ENCODE results near the gene KLHL12. TPM values are rescaled to one million over a fixed set of nuclear protein-coding genes. Genes with fewer than 3 reads are reported as not detected.
A peak's percentile ranks its signal among the peaks of the same experiment; 100 is the strongest.

The KLHL12 gene
- total and polyA plus RNA-seq, 2 of the 8 experiments (the other 6 are each of a cell fraction or from before 2014, with no cell fraction given): 27.2 to 33.3 TPM

DNA sequence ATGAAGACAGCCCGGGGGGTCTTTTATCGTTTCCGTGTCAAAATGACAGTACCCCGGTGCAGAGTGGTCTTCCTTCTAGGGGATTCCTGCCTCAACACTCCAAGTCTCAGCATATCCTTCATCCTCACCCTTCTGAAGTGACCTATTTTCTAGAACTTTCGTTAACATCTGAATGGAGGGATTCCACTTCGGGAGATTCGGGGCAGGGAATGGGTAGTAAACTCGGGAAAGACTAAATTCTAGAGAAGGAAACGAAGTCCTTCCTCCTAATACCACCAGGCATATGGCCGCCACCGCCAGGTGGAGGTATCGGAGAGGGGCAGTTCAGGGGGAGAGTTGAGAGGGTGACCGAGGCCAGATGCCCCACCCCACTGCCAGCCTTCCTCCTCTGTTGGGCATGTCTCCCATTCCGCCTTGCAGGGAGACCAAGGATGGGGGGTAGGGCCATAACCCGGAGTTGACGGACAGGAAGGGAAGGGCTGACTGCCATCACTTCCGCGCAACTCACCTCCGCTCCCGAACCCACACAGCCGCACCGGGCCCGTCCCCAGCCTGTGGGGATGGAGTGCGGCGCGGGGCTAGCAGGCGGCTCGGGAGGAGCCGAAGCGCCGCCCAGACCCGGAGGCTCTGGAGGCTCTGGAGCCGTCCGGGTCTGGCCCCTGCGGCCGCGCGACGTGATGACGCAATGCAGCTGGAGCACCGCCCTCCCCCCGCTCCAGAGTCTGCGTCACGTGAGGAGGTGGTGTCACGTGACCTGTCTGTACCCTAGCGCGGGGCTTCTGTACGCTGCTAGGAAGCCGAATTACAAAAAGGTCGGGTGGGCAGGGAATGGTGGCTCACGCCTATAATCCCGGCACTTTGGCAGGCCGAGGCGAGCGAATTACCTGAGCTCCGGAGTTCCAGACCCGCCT, at the start of gene KLHL12 (continued):
- TF ChIP-seq HDAC2 (IDR thresholded peaks at IDR 0.05; ENCODE audit: borderline replicate concordance in 1 of 2, low read depth in 2 of 2, low read length in 2 of 2) (peak in 1 of 2 experiments; percentile 65; a peak in 1 of 4 replicates), KDM1A (IDR thresholded peaks at IDR 0.05; ENCODE audit: borderline replicate concordance, low read length) (peak; percentile 72; the same call in 1 of the 2 replicates), GTF2F1 (IDR thresholded peaks at IDR 0.05; ENCODE audit: borderline replicate concordance, low read depth, low read length) (peak; percentile 95), JUN (IDR thresholded peaks at IDR 0.05; ENCODE audit: low read depth, low read length) (peak; percentile 29; the same call in 1 of the 2 replicates), CREB1 (IDR thresholded peaks at IDR 0.05) (peak; percentile 98), SIRT6 (IDR thresholded peaks at IDR 0.05; ENCODE audit: low read length) (no peak), SP1 (IDR thresholded peaks at IDR 0.05; ENCODE audit: low read depth, low read length) (peak; percentile 48; the same call in 1 of the 2 replicates), SP4 (IDR thresholded peaks at IDR 0.05; ENCODE audit: low read length) (peak; percentile 99), EZH2 (IDR thresholded peaks at IDR 0.05; ENCODE audit: low read depth, low read length, severe bottlenecking) (no peak), RAD21 (IDR thresholded peaks at IDR 0.05 in 1 of 2, conservative IDR thresholded peaks at IDR 0.05 in 1 of 2; ENCODE audit: low read depth in 2 of 2, low read length in 2 of 2) (peak; percentile 41 to 52), CTBP2 (IDR thresholded peaks at IDR 0.05; ENCODE audit: borderline replicate concordance, insufficient read depth, insufficient read length, low read length) (peak; percentile 64), CBX5 (IDR thresholded peaks at IDR 0.05; ENCODE audit: low read depth, low read length) (no peak), ASH2L (IDR thresholded peaks at IDR 0.05; ENCODE audit: low read length) (peak; percentile 98), BACH1 (IDR thresholded peaks at IDR 0.05; ENCODE audit: low read length) (no peak), NANOG (IDR thresholded peaks at IDR 0.05; ENCODE audit: insufficient read depth, low read depth, low read length, poor library complexity, severe bottlenecking) (peak; percentile 21)
- TF ChIP-seq, protein P1, sequence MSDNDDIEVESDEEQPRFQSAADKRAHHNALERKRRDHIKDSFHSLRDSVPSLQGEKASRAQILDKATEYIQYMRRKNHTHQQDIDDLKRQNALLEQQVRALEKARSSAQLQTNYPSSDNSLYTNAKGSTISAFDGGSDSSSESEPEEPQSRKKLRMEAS (IDR thresholded peaks at IDR 0.05): peak; percentile 81
- TF ChIP-seq, protein P2, sequence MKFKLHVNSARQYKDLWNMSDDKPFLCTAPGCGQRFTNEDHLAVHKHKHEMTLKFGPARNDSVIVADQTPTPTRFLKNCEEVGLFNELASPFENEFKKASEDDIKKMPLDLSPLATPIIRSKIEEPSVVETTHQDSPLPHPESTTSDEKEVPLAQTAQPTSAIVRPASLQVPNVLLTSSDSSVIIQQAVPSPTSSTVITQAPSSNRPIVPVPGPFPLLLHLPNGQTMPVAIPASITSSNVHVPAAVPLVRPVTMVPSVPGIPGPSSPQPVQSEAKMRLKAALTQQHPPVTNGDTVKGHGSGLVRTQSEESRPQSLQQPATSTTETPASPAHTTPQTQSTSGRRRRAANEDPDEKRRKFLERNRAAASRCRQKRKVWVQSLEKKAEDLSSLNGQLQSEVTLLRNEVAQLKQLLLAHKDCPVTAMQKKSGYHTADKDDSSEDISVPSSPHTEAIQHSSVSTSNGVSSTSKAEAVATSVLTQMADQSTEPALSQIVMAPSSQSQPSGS (IDR thresholded peaks at IDR 0.05; ENCODE audit: low read length): 0 out of 2 replicates have a peak, but pooled peaks have one; percentile 76
